ENCODE measurements around the gene KIF2C. TPM values are rescaled to one million over a fixed set of nuclear protein-coding genes. Genes with fewer than 3 reads are reported as not detected.

Gene KIF2C
- polyA plus RNA-seq, 1 of the 3 experiments (the other 2 are of a cell fraction): 20.7 TPM

DNA sequence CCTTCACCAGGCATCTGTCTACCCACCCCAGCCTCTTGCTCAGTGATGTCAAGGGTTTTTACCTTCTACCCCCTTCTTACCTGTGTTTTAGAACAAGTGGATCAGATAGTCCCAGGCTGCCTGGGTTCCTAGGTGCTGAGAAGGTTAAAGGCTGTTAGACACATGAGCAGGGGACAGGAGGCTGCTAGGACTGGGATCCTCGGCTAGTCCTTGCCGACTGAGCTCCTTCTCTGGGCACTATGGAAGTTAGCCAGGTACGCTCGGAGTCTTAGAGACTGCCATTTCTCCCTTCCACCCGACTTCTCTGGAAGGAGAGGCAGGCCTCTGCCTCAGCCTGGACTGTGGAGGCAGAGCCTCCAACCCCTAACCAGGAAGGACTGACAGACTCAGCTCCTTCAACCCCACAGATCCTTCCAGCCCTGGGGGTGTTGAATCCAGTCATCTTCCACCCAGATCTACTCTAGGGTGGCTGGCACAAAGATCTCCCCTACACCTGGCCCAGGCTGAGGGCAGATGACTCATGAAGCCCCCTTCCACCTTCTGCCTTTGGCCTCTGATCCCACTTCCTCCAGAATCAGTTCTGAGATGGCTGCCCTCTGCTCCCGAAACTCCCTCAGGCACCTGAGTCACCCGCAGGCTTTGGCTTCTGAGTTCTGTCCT lies 67.2 kb downstream of the KIF2C start, which contains the start of gene DYNLT4:
DYNLT4 (minus strand) TSS at position 648 of the 660 bp plus-strand sequence. CDS start 683 bp downstream, outside the sequence.
- Histone ChIP-seq H3K79me2 (ENCODE audit: insufficient read depth) (peaks cover 70% of the 10 kb centered on the region), H3K27me3 (ENCODE audit: insufficient read depth) (no peaks in the 10 kb centered on the region), H3K4me3 (ENCODE audit: low read depth in 2 of 2, low read length in 1 of 2) (peak within 1 kb of the TSS; percentile 43 to 54; a peak in 3 of 4 replicates), H3K4me1 (ENCODE audit: control insufficient read depth in 1 of 2, insufficient read depth in 2 of 2, low read depth in 1 of 2, low read length in 1 of 2) (peaks cover 57 to 79% of the 10 kb centered on the region in 2 experiments; a peak in 3 of 4 replicates), H3K9me2 (no peaks in the 10 kb centered on the region), H4K20me1 (ENCODE audit: insufficient read depth) (peaks cover 18% of the 10 kb centered on the region), H3K27ac (ENCODE audit: low read depth in 2 of 2, low read length in 1 of 2) (peak within 1 kb of the TSS; percentile 94 to 100), H3K36me3 (replicated peaks in 1 of 2; ENCODE audit: control insufficient read depth in 1 of 2, insufficient read depth in 2 of 2, low read length in 1 of 2) (peaks cover 43 to 53% of the 10 kb centered on the region in 2 experiments), H3F3A (replicated peaks; ENCODE audit: insufficient read depth) (peaks cover 73% of the 10 kb centered on the region), H3K9me3 (no peaks in the 10 kb centered on the region), H3K9ac (peak within 1 kb of the TSS; percentile 94), H2AFZ (ENCODE audit: low read depth) (no peak within 1 kb of the TSS), H3K4me2 (peak within 1 kb of the TSS; percentile 76)
- DNase-seq: no peak
- POLR2A ChIA-PET: interaction anchor here (3.2 kb wide), 1 partner anchor 12 kb away, joined by 15 read pairs; no protein-coding TSS in a partner anchor
- TF ChIP-seq YY1 (IDR thresholded peaks at IDR 0.05; ENCODE audit: low read depth): peak; percentile 41; the same call in 1 of the 2 replicates
- TF ChIP-seq TAF1 (IDR thresholded peaks at IDR 0.05; ENCODE audit: borderline replicate concordance, low read depth, low read length): peak; percentile 46; the same call in 1 of the 2 replicates
- TF ChIP-seq ELF1 (IDR thresholded peaks at IDR 0.05): 0 out of 2 replicates have a peak, but pooled peaks have one; percentile 2
- TF ChIP-seq FOXJ3 (CRISPR knock-in tag; IDR thresholded peaks at IDR 0.05): no peak
- TF ChIP-seq NRF1 (IDR thresholded peaks at IDR 0.05; ENCODE audit: low read depth, low read length): no peak
- CTCF ChIA-PET: interaction anchor here (1.5 kb wide), 1 partner anchor 77 kb away, joined by 4 read pairs; no protein-coding TSS in a partner anchor
- 60% methylated on average over 6 of the region's 7 CpGs for WGBS (ENCODE audit: low lambda C conversion rate)

- CTCF ChIA-PET: interaction anchor here (0.9 to 1.5 kb wide), 3 partner anchors 21 to 78 kb away, joined by 3 to 4 read pairs (median 4); no protein-coding TSS in a partner anchor
- Histone ChIP-seq H3K9ac (peak overlapping the region; percentile 94), H3K79me2 (ENCODE audit: insufficient read depth) (peaks cover 70% of the 10 kb centered on the region), H3K4me3 (ENCODE audit: low read depth in 2 of 2, low read length in 1 of 2) (peak overlapping the region in 1 of 2 experiments; percentile 54; a peak in 3 of 4 replicates), H3K4me2 (peak overlapping the region; percentile 76), H2AFZ (ENCODE audit: low read depth) (no peak overlapping the region), H3F3A (replicated peaks; ENCODE audit: insufficient read depth) (peaks cover 73% of the 10 kb centered on the region), H3K27me3 (ENCODE audit: insufficient read depth) (no peaks in the 10 kb centered on the region), H3K27ac (ENCODE audit: low read depth in 2 of 2, low read length in 1 of 2) (peak overlapping the region; percentile 94 to 100), H3K9me3 (no peaks in the 10 kb centered on the region), H4K20me1 (ENCODE audit: insufficient read depth) (peaks cover 11% of the 10 kb centered on the region), H3K9me2 (no peaks in the 10 kb centered on the region), H3K36me3 (replicated peaks in 1 of 2; ENCODE audit: control insufficient read depth in 1 of 2, insufficient read depth in 2 of 2, low read length in 1 of 2) (peaks cover 38 to 47% of the 10 kb centered on the region in 2 experiments), H3K4me1 (ENCODE audit: control insufficient read depth in 1 of 2, insufficient read depth in 2 of 2, low read depth in 1 of 2, low read length in 1 of 2) (peaks cover 54 to 84% of the 10 kb centered on the region in 2 experiments; a peak in 3 of 4 replicates)
- WGBS (ENCODE audit: low lambda C conversion rate): 0% methylated on average over 11 of the region's 16 CpGs
- DNase-seq: peak; percentile 60
- POLR2A ChIA-PET: interaction anchor here (0.9 to 3.2 kb wide), 5 partner anchors 8 to 32 kb away, joined by 3 to 29 read pairs (median 15); partner anchors contain the start of genes PLK3 and RPS8
- TF ChIP-seq MAX (IDR thresholded peaks at IDR 0.05; ENCODE audit: low read depth) (peak; percentile 99), TCF12 (IDR thresholded peaks at IDR 0.05) (peak; percentile 79; the same call in 1 of the 2 replicates), RAD21 (IDR thresholded peaks at IDR 0.05; ENCODE audit: low read length) (no peak), RFX5 (IDR thresholded peaks at IDR 0.05; ENCODE audit: low read length) (no peak), REST (IDR thresholded peaks at IDR 0.05; ENCODE audit: low read depth, low read length) (peak; percentile 51; the same call in 1 of the 2 replicates), EP300 (IDR thresholded peaks at IDR 0.05; ENCODE audit: borderline replicate concordance in 1 of 2, low read depth in 1 of 2, low read length in 1 of 2) (peak in 1 of 2 experiments; percentile 84; a peak in 2 of 4 replicates), POLR2AphosphoS5 (IDR thresholded peaks at IDR 0.05; ENCODE audit: low read depth, low read length) (peak; percentile 21; the same call in 1 of the 2 replicates), ELF1 (IDR thresholded peaks at IDR 0.05) (peak; percentile 57; the same call in 1 of the 2 replicates), RXRA (IDR thresholded peaks at IDR 0.05; ENCODE audit: borderline replicate concordance, low read depth) (peak; percentile 91; the same call in 1 of the 2 replicates), CHD2 (IDR thresholded peaks at IDR 0.05; ENCODE audit: low read length, partially characterized antibody) (no peak), FOXJ3 (CRISPR knock-in tag; IDR thresholded peaks at IDR 0.05) (no peak), EZH2phosphoT487 (IDR thresholded peaks at IDR 0.05; ENCODE audit: borderline replicate concordance, low read depth) (no peak), FOSL2 (IDR thresholded peaks at IDR 0.05; ENCODE audit: borderline replicate concordance, low read depth) (peak; percentile 53), RCOR1 (IDR thresholded peaks at IDR 0.05; ENCODE audit: low read length) (no peak), SIN3A (IDR thresholded peaks at IDR 0.05; ENCODE audit: borderline replicate concordance, low read depth, low read length) (peak; percentile 69), JUND (IDR thresholded peaks at IDR 0.05) (peak; percentile 44; the same call in 1 of the 2 replicates), TAF1 (IDR thresholded peaks at IDR 0.05; ENCODE audit: borderline replicate concordance, low read depth, low read length) (no peak; the same call in 1 of the 2 replicates)
- TF ChIP-seq, protein P1, sequence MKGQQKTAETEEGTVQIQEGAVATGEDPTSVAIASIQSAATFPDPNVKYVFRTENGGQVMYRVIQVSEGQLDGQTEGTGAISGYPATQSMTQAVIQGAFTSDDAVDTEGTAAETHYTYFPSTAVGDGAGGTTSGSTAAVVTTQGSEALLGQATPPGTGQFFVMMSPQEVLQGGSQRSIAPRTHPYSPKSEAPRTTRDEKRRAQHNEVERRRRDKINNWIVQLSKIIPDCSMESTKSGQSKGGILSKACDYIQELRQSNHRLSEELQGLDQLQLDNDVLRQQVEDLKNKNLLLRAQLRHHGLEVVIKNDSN (IDR thresholded peaks at IDR 0.05; ENCODE audit: borderline replicate concordance, low read depth): 0 out of 2 replicates have a peak, but pooled peaks have one; percentile 1
Observed at GRCh38 chr1:44807364-44808062, 67.9 kb downstream of the KIF2C start.
